Neural cell (in vitro differentiated cells): ENCODE measurements around the gene TAF3.

ENCODE experiments used
- CTCF ChIP-seq: fragments of 450-650 bp; IDR thresholded peaks from 2 replicates; pipeline ENCODE4 v1.5.1; 2014; ENCODE audit warnings: antibody characterized with exemption, mild to moderate bottlenecking, moderate library complexity; ENCODE audit not compliant: poor library complexity, severe bottlenecking
- EP300 ChIP-seq: fragments of 450-650 bp; conservative IDR thresholded peaks from 2 replicates; pipeline ENCODE4 v1.6.1; 2014; ENCODE audit warnings: antibody characterized with exemption, mild to moderate bottlenecking, moderate library complexity; ENCODE audit not compliant: poor library complexity, severe bottlenecking
- POLR2AphosphoS5 ChIP-seq: IDR thresholded peaks from 2 replicates; pipeline ENCODE4 v1.6.1; 2012
- REST ChIP-seq: IDR thresholded peaks from 2 replicates; pipeline ENCODE4 v1.6.1; 2012; ENCODE audit warnings: borderline replicate concordance
- SMC3 ChIP-seq: fragments of 450-650 bp; conservative IDR thresholded peaks from 2 replicates; pipeline ENCODE4 v1.6.1; 2014; ENCODE audit warnings: antibody characterized with exemption, mild to moderate bottlenecking, moderate library complexity; ENCODE audit not compliant: poor library complexity
- TAF1 ChIP-seq: IDR thresholded peaks from 2 replicates; pipeline ENCODE4 v1.6.1; 2012; ENCODE audit warnings: low read depth

GRCh38 chr10:7950981-7951847 is 132.9 kb downstream of the TAF3 start:
- TF ChIP-seq SMC3 (no peak), POLR2AphosphoS5 (no peak), CTCF (no peak), TAF1 (no peak), EP300 (no peak), REST (no peak)
